ENCODE results near the gene CGA. TPM values are rescaled to one million over a fixed set of nuclear protein-coding genes. Genes with fewer than 3 reads are reported as not detected.

CGA gene
- total and polyA plus RNA-seq, 4 donors, result not detected

GRCh38 chr6:87040729-87041128, 54.2 kb downstream of the CGA start:
- H3K36me3 ChIP-seq (ENCODE audit: control insufficient read depth in 4 of 4, insufficient read depth in 3 of 4, low read depth in 1 of 4, low read length in 3 of 4), result no peaks in the 10 kb centered on the region
- peaks cover 0 to 4% (median 1%) of the 10 kb centered on the region in 4 donors for H3K27me3 ChIP-seq (ENCODE audit: control insufficient read depth in 4 of 4, insufficient read depth in 4 of 4, low read length in 3 of 4)
- H3K4me3 ChIP-seq (ENCODE audit: low read depth in 1 of 3, low read length in 3 of 3), result no peak overlapping the region
- no peak for DNase-seq (ENCODE audit: low spot score)
- WGBS, result 43% methylated on average over 4 of the region's 4 CpGs
- no peak overlapping the region for H3K27ac ChIP-seq (ENCODE audit: low read depth in 1 of 2, low read length in 2 of 2)
- no peaks in the 10 kb centered on the region for H3K4me1 ChIP-seq (ENCODE audit: control insufficient read depth in 4 of 4, insufficient read depth in 4 of 4, low read length in 3 of 4)
- TF ChIP-seq HNF4A (conservative IDR thresholded peaks at IDR 0.05), result no peak
- no peak for TF ChIP-seq SP1 (IDR thresholded peaks at IDR 0.05)
- TF ChIP-seq CTCF (IDR thresholded peaks at IDR 0.05; ENCODE audit: low read depth, low read length, missing input control), result no peak
- no peak for TF ChIP-seq ATF3 (IDR thresholded peaks at IDR 0.05)
- no peak for TF ChIP-seq NR2F2 (IDR thresholded peaks at IDR 0.05)
- no peak for TF ChIP-seq FOXA2 (IDR thresholded peaks at IDR 0.05)
- no peak for TF ChIP-seq RAD21 (IDR thresholded peaks at IDR 0.05)
- TF ChIP-seq MAX (IDR thresholded peaks at IDR 0.05), result no peak
- no peak for TF ChIP-seq REST (IDR thresholded peaks at IDR 0.05)
- no peak for TF ChIP-seq HNF4G (IDR thresholded peaks at IDR 0.05)
- no peak for TF ChIP-seq TAF1 (conservative IDR thresholded peaks at IDR 0.05)
- no peak for TF ChIP-seq FOXA1 (IDR thresholded peaks at IDR 0.05)
- no peak for TF ChIP-seq RXRA (IDR thresholded peaks at IDR 0.05)
- TF ChIP-seq JUND (IDR thresholded peaks at IDR 0.05), result no peak
- no peaks in the 10 kb centered on the region for H3K9me3 ChIP-seq (ENCODE audit: control insufficient read depth in 4 of 4, low read length in 3 of 4)
- H3K9ac ChIP-seq (ENCODE audit: low read depth in 1 of 2, low read length in 2 of 2), result no peak overlapping the region

Other genes with a start within 250 kb of the CGA start
- not detected for gene HTR1E, start 157.6 kb downstream of the CGA start, total RNA-seq
- not detected for gene HTR1E, start 157.6 kb downstream of the CGA start, polyA plus RNA-seq
- 10 to 100 TPM; 12.1 to 16.4 TPM for gene ZNF292, start 60.5 kb upstream of the CGA start, total RNA-seq
- gene ZNF292, start 60.5 kb upstream of the CGA start, polyA plus RNA-seq, result 10 to 100 TPM in 1 of 2 donors, 1 to 10 TPM in 1; 2.7 to 12.8 TPM
- gene SMIM8, start 227.5 kb upstream of the CGA start, total RNA-seq, result 1 to 10 TPM; 4.6 to 6.1 TPM
- gene SMIM8, start 227.5 kb upstream of the CGA start, polyA plus RNA-seq, result 1 to 10 TPM; 2.3 to 5.9 TPM
- not detected for gene GJB7, start 234.2 kb upstream of the CGA start, total RNA-seq
- gene GJB7, start 234.2 kb upstream of the CGA start, polyA plus RNA-seq, result under 1 TPM in 1 of 2 donors, not detected in 1; 0.32 TPM
- gene C6orf163, start 249.7 kb upstream of the CGA start, total RNA-seq, result 1 to 10 TPM in 1 of 2 donors, under 1 TPM in 1; 0.79 to 3.0 TPM
- gene C6orf163, start 249.7 kb upstream of the CGA start, polyA plus RNA-seq, result under 1 TPM; 0.09 to 0.56 TPM

All from liver (tissue), 9 donors.